GM19463 (cell line): Measurements from ENCODE around the gene KLHDC7A.

Experiments used
- ATAC-seq: cut with Tn5 transposase; IDR thresholded peaks from one replicate; pipeline ENCODE4 v1.9.1; 2021; ENCODE audit warnings: mild to moderate bottlenecking, moderate library complexity; ENCODE audit not compliant: unreplicated experiment

Gene KLHDC7A

GRCh38 chr1:18470671-18471355, 9.9 kb upstream of the KLHDC7A start:
- ATAC-seq = no peak

DNA sequence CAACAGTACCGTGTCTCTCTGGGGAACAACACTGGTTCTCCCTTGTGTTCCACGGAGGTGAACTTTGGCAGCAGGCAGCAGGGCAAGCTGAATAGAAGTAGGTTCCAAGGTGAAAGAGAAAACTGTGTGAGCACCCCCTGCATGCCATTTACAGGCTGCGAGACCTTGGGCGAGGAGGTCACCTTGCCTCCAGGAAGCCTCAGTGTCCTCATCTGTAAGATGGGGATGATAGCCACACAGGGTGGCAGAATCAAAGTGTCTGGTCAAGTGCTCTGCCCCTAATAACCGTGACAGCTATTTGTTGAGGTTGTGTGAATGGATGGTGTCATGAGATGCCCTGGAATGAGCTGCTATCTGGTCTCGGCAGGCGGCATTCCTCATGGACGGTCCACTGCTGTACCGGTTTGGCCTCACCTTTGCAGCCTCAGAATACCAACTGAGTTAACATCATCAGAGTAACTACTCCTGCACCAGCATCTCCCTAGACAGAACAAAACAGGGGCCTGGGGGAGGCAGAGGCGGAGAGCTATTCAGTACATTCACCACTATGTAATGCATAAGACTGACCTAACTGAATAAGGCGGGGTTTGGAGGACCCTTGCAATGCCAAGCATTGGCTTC, 7.4 kb upstream of the KLHDC7A start:
- ATAC-seq = no peak

GRCh38 chr1:18474559-18475175, 6.1 kb upstream of the KLHDC7A start:
- ATAC-seq = no peak

DNA sequence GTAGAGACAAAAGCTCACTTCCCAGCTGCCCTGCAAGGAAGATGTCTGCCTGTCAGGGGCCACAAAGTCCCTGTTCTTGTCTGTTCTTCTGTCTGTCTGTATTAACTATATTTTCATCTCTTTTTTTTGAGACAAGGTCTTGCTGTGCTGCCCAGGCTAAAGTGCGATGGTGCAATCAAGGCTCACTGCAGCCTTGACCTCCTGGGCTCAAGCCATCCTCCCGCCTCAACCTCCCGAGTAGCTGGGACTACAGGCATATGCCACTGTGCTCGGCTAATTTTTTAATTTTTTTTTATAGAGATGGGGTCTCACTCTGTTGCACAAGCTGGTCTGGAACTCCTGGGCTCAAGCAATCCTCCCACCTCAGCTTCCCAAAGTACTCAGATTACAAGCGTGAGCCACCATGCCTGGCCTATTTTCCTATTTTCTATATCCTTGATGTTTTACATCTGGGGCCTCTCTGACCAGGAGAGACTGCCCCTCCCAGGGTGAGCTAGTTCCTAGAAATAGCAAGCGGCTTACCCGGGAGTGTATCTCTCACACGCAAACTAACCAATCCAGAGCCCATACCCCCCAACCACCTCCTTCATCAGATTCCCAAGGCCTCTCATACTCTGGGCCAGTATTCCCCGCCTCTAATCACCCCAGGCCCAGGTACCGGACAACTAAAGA, 5.4 kb upstream of the KLHDC7A start:
- ATAC-seq = no peak

DNA sequence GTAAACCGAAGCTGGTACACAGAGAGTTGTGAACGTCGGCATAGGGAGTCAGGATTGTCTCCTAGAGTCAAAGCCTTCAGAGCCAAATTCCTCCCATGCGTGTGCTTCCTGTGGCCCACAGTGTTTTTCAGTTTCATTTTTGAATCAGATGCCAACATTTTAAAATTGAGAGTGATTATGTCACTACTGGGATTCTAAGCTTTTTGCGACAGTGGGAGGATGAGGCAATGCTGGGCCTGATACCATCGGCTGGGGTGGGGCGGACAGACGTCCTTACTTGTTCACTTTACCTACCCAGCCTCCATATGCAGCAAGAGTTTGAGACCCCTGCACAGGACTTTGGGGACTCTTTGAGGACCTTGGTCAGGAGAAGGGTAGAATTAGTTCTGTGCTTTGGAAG, 1.3 kb upstream of the KLHDC7A start:
- ATAC-seq = no peak

DNA sequence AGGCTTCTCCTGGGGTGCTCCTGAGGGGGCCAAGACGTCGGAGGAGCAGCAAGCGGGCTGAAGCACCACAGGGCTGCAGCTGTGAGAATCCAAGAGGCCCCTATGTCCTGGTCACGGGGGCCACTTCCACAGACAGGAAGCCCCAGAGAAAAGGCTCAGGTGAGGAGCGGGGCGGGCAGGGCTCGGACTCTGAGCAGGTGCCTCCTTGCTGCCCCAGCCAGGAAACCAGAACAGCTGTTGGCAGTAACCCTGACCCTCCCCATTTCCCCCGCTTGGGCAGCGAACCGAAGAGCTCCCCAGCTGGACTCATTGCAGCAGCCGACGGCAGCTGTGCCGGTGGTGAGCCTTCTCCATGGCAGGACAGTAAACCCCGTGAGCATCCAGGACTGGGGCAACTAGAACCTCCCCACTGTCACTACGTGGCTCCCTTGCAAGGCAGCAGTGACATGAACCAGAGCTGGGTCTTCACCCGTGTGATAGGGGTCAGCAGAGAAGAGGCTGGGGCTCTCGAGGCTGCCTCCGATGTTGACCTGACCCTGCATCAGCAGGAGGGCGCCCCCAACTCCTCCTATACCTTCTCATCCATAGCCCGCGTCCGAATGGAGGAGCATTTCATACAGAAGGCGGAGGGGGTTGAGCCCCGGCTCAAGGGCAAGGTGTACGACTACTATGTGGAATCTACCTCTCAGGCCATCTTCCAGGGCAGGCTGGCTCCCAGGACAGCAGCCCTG, 625 bp downstream of the KLHDC7A start:
- ATAC-seq = no peak

DNA sequence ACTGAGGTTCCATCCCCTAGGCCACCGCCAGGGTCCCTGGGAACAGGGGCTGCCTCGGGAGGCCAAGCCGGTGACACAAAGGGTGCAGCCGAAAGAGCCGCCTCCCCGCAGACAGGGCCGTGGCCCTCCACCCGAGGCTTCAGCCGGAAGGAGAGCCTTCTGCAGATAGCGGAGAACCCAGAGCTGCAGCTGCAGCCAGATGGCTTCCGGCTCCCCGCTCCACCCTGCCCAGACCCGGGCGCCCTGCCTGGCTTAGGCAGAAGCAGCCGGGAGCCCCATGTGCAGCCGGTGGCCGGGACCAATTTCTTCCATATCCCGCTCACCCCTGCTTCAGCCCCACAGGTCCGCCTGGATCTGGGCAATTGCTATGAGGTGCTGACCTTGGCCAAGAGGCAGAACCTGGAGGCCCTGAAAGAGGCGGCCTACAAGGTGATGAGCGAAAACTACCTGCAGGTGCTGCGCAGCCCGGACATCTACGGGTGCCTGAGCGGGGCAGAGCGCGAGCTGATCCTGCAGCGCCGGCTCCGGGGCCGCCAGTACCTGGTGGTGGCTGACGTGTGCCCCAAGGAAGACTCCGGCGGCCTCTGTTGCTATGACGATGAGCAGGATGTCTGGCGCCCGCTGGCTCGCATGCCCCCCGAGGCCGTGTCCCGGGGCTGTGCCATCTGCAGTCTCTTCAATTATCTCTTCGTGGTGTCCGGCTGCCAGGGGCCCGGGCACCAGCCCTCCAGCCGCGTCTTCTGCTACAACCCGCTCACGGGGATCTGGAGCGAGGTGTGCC, 1.4 kb downstream of the KLHDC7A start:
- no peak for ATAC-seq

DNA sequence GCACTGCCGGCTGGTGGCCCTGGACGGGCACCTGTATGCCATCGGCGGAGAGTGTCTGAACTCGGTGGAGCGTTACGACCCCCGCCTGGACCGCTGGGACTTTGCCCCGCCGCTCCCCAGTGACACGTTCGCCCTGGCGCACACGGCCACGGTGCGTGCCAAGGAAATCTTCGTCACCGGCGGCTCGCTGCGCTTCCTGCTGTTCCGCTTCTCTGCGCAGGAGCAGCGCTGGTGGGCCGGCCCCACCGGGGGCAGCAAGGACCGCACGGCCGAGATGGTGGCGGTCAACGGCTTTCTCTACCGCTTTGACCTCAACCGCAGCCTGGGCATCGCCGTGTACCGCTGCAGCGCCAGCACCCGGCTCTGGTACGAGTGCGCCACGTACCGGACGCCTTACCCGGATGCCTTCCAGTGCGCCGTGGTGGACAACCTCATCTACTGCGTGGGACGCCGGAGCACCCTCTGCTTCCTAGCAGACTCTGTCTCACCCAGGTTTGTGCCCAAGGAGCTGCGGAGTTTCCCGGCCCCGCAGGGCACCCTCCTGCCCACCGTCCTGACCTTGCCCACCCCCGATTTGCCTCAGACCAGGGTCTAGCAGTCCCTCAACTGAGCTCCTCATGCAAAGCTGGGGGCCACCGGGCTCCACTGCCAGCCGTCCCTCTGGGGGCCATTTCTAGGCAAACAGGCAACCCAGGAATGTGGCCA, 2.1 kb downstream of the KLHDC7A start:
- ATAC-seq = no peak

DNA sequence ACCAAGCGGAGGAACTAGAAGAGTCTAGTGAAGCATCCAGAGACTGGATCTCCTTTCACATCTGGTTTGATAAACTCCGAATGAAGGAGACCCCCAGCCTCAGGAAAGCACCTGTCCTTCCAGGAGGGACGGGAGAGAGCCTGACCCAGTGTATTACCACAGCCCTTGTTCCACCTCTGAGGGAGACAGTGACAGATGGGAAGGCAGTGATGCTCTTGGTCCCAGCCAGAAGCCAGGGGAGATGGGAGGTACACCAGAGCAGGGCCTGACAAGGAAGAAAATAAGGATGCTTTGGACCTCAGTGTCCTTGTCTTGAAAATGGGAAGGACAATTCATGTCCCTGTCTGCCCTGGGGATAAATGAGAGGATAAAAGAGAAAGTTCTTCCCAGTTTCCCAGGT, 3.5 kb downstream of the KLHDC7A start:
- ATAC-seq = no peak

DNA sequence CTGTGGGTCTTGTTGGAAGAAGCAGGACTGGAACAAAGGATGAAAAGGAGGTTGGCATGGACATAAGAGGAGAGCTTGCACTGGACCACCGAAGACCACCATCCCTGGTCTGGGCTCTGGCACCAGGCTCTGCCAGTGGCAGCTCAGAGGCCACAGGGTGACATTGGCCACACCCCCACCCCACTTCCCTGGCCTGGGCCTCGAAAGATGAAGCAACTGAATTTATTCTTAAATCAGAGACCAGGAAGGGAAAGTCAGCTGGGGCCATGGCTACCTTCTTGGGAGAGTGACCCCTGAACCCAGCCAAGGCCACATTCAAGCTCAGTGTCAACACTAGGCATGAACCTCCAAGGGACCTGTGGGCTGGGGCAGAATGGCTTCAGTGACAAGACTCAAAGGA, 4.0 kb downstream of the KLHDC7A start:
- ATAC-seq = no peak

GRCh38 chr1:18485227-18485626, 4.5 kb downstream of the KLHDC7A start:
- no peak for ATAC-seq

DNA sequence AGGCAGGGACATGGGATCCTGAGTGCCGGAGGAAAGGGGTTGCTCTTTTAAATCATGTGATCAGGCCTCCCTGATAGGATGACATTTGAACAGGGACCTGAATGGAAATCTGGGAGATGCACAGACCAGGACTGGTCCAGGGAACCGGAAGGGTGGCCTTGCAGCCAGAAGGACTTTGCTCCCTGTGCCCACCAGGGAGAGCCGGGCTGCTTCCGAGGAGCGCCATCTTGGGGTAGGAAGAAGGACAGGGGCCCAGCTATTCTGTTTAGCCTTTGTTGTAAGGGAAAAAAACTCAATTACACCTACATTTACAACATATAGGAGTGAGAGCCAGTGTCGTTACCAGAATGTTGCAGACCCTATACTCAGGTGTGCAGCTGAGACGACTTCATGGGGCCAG, 5.5 kb downstream of the KLHDC7A start:
- no peak for ATAC-seq

GRCh38 chr1:18489417-18490143, 8.8 kb downstream of the KLHDC7A start:
- no peak for ATAC-seq

DNA sequence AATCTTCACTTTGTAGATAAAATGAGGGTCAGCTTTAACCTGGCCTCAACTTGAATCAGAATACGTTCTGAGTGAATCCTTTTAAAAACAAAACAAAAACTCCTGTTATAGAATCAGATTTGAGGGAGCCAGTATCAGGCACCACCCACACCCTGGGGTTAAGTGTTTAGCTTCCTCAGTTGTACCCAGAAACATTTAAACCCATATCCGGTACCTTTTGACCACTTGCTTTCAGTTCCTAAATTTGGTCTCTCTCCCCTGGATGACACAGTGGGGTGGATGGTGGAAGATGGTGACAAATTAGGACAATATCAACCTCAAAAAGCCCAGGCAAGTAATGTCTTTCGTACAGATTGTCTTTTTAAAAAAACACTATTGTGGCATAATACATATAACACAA, 10.4 kb downstream of the KLHDC7A start:
- ATAC-seq = no peak

- ATAC-seq = no peak
Observed at GRCh38 chr1:18494304-18494703, 13.6 kb downstream of the KLHDC7A start.

DNA sequence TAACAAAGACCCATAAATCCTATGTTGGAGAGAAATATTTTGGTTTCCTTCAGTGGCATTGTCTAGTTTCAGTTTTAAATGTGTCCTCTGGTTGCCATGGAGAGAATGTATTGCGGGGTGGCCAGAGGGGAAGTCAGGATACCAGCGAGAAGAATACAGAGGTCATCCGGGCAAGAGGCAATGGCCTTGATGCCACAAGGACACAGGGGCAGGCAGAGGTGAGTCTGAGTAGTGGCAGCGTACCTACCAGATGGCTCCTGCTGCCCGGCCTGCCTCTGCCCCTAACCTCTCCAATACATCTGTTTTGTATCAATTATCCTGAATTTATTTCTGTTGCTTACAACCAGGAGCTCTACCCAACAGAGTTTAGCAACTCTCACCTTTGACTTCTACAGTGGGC, 14.9 kb downstream of the KLHDC7A start:
- no peak for ATAC-seq

DNA sequence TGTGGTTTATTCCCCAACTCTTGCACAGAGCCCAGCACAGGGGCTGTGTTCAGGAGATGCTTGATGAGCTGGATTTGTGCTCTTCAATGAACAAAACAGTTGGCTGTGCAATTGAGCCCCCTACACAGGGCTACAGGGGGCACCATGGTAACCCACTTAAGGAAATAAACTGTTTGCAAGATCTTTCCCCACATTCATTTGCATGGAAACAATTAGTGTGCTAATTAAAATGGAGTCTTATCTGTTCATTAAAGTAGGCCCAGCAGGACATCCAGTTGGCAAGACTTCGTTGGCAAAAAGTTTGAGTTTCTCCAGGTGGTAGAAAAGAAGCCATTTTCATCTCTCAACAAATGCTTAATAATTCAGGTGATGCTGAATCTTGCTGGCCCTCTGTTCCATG, 15.3 kb downstream of the KLHDC7A start:
- ATAC-seq = no peak

DNA sequence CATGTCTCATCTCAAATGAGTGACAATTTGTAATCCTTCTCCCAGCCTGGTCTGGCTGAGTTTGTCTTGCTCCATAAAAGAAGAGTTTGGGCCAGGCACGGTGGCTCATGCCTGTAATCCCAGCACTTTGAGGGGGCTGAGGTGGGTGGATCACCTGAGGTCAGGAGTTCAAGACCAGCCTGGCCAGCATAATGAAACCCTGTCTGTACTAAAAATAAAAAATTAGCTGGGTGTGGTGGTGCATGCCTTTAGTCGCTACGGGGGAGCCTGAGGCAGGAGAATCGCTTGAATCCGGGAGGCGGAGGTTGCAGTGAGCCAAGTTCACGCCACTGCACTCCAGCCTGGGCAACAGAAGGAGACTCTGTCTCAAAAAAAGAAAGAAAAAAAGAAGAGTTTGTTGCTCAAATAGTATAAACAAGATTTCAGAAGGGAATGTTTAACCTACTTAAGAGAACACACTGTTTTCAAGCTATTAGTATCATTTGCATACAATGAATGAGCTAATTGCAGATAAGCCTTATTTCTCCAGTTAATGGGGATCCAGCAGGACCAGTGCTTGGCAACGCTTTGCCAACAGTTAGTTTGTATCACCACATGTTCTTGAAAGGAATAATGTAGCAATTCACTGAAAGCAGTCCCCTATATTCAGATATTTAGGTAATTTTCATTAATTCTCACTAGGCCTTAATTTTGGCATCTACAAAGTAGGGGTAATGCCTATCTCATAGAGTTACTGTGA, 15.9 kb downstream of the KLHDC7A start:
- no peak for ATAC-seq

DNA sequence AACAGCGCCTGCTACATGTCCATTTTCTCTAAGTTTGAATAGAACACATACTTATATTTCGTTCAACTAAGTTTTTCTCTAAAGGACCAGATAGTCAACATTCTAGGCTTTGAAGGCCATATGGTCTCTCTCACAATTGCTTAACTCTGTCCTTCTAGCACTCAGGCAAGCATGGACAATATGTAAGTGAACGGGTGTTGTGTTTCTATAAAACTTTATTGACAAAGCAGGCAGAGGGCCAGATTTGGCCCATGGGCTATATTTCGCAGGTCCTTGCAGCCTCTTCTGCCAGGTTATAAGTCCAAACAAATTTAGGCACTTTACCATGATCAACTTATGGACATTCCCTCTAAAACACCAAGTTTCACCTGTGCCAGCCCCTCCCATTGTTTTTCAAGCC, 21.1 kb downstream of the KLHDC7A start:
- ATAC-seq = no peak
